Measurements from ENCODE around the gene PTGDR.
A peak's percentile ranks its signal among the peaks of the same experiment; 100 is the strongest.

PTGDR gene

DNA sequence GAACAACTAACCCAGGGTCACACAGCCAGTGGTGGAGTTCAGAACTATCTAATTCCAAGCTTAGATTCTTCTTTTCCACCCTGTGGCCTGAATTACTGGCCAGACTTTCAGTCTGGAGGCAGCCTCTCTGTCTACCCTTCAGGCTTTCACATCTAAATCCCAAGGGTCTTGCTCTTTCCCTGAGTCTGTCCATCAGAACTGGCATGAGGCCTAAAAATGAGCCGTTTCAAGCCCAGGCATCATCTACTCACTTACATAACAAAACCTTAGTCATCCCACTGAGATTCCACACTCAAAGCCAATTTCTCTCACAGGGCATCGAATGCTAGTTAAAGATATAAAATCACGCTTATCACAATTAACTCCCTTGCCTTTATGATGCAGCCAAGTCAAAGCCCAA, 1.3 kb upstream of the PTGDR start:
- no peak for DNase-seq

GRCh38 chr14:52266782-52267181, 716 bp upstream of the PTGDR start:
- DNase-seq, result no peak

- peak; percentile 3 for DNase-seq
These were observed 972 bp downstream of the PTGDR start for GRCh38 chr14:52268279-52269061.

GRCh38 chr14:52269100-52269499, 1.6 kb downstream of the PTGDR start:
- DNase-seq, result no peak

DNA sequence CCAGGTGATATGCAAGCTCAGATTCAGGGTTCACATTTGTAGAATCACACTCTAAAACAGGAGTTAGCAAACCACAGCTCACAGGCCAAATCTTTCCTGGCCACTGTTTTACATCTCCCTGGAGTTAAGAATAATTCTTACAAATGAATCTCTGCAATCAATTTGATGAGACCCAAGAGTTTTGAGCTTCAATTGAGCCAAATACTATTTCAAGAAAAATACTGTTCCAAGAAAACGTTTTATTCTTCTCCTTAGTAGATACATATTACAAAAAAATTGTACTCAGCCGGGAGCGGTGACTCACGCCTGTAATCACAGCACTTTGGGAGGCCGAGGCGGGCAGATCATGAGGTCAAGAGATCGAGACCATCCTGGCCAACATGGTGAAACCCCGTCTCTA, 2.5 kb downstream of the PTGDR start:
- no peak for DNase-seq

GRCh38 chr14:52271538-52271937, 4.0 kb downstream of the PTGDR start:
- DNase-seq, result no peak

GRCh38 chr14:52272375-52272774, 4.9 kb downstream of the PTGDR start:
- DNase-seq, result no peak

GRCh38 chr14:52275372-52275771, 7.9 kb downstream of the PTGDR start:
- no peak for DNase-seq

- DNase-seq, result no peak
These were observed 10.1 kb downstream of the PTGDR start for GRCh38 chr14:52277552-52277951.

DNA sequence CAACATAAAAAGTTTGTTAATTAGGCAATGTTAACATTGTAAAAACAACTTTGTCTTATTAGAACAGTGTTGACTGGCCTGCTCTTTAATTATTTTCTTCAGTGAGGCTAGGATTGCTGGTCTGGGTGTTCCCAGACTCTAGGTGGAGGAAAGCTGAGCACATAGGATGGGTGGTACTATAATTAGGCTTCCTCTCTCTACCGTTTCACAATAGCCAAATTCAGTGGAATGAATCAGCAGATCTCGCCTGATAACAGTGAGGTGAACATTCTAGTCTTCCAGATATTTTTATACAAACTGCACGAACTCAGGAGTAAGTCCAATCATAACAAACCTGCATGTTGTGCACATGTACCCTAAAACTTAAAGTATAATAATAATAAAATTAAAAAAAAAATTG, 11.9 kb downstream of the PTGDR start:
- no peak for DNase-seq

DNA sequence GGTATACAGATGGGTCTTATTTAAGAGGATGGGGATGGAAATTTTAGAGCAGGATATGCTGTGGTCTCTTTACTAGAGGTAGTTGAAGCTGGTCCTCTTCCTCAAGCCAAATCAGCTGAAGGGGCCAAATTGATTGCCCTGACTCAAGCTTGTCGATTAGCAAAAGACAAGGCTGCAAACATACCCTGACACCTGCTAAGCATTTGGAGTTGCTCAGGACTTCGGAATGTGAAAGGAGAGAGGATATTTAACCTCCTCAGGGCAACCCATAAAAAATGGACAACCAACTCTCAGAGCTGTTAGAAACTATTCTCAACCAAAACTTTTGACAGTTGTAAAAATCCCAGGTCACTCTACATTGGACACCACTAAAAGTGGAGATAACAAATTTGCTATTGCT, 15.6 kb downstream of the PTGDR start:
- no peak for DNase-seq

GRCh38 chr14:52286661-52287649, 19.5 kb downstream of the PTGDR start:
- no peak for DNase-seq

GRCh38 chr14:52296378-52296777, 28.9 kb downstream of the PTGDR start:
- no peak for DNase-seq

DNA sequence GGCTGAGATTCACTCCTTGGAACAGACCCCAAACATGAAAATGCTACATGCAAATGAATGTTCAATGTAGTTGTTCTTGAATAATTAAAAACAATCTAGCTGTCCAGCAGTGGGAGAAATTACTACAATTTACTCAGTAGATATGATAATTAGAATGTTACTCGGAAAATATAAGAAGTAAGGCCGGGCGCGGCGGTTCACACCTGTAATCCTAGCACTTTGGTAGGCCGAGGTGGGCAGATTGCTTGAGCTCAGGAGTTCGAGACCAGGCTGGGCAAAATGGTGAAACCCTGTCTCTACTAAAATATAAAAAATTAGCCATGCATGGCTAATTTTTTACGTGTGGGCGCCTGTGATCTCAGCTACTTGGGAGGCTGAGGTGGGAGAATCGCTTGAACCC, 31.3 kb downstream of the PTGDR start:
- no peak for DNase-seq

DNA sequence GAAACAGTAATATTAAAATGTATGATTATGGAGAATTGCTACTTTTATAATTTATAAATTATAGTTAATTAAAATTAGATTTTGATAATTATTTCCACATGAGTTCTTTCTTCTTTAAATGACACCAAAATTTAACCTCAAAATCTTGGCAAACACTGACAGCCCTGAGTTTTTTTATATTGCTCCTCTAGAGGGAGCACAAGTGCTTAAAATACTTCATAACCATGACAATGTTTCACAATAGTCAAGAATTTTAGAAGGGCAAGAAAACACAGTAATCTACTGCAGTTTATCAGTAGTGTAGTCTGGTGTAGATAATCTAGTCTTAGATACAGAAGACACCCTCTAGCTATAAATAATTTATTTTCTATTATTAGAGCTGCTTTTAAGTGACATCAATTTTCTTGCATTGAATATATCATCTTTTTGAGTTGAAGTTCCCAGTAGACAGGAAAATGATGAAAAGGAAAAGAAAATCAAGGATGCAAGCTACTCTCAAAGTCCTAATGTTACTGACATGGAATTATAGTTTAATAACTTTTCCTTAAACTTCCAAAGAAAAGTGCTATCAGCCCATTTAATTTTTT, 32.3 kb downstream of the PTGDR start:
- DNase-seq, result peak; percentile 78

GRCh38 chr14:52303236-52303635, 35.7 kb downstream of the PTGDR start:
- no peak for DNase-seq

DNA sequence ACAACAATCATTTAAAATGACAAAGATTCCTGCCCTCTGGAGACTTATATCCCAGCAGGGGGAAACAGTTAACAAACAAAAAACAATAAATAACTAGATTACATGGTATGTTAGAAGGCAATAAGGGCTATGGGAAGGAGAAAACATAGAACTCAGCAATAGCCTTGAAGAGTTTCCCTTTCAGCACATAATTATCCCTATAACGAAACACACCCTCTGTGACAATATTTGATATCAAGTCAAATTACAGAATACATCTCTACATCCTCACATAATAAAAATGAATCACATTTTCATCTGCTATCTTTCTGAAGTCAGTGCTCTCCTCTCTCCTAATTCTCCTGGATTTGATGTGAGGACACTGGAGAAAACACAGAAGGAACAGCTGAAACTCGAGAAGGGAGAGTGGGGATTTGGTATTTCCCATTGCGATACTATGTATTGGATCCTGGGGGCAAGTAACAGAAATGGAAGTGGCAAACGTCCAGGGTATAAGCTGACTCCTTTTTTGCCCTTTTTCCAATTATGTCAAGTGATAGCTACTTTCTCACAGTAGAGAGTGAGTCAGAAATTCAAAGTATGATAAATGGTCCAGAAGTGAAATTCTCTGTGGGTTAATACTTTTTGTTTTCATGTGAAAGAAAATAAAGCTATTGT, 36.9 kb downstream of the PTGDR start:
- DNase-seq, result no peak

DNA sequence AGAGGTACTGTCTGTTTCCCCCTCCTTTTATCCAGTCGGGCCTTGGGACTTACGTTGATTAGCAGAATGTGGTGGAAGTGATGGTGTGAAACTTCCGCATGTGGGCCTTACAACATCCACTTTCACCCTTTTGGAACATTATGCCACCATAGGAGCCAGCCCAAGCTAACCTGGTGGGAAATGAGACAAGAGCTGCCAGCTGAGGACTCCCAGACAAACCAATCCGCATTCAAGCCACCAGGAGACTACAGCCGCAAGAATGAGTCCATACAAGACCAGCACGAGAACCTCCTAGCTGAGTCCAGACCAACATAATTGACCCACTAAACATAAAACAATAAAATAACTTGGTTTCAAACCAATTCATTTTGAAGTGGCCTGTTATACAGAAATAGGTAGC, 37.5 kb downstream of the PTGDR start:
- DNase-seq, result no peak

- no peak for DNase-seq
These were observed 39.9 kb downstream of the PTGDR start for GRCh38 chr14:52307376-52307775.

GRCh38 chr14:52307905-52308304, 40.4 kb downstream of the PTGDR start:
- DNase-seq, result no peak

GRCh38 chr14:52310541-52310940, 43.0 kb downstream of the PTGDR start:
- no peak for DNase-seq

DNA sequence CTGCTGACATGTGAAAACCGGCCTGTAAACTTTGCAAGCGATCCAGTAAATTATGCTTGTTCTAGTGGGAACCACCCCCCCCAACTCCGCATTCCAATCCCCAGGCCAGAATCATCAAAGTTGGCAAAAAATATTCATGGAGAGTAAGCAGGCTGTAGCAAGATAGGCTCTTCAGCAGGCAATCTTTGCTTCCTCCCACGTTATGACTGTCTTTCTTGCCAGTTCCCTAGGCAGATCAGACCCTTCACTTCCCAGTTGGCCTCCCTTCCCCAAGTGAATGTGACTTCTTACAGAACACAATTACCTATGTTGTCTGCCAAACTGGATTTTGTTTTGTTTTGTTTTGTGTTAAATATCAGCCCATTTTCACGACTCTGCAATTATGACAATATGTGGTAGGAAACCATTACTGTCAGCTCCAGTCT, 45.4 kb downstream of the PTGDR start:
- DNase-seq, result no peak

DNA sequence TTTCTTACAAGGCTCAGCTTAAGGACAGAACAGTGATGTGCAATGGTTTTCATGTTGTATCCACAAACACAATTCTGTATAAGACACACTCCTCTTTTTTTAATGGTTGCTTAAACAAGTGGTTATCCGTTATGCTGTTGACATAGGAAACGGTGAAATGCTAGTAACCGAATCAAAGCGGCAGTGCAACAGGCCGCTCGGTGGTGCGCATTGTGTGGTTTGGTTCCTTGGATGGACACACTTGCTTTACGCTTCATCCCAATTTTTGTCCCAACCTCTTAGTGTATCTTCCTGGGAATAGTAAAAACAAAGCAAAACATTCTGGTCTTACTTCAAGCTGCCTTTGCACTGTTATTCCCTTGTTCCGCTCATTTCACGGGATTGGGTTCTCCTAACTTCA, 46.0 kb downstream of the PTGDR start:
- no peak for DNase-seq

Measured in NCI-H1694 treated with DMSO at 0.1 percent for 48 hours (cell line).